ENCODE measurements around the gene ABL1. TPM values are rescaled to one million over a fixed set of nuclear protein-coding genes. Genes with fewer than 3 reads are reported as not detected.

ABL1 gene
- total RNA-seq, 4 donors from 2014 or later = 22.1 to 51.7 (median 27.1) TPM

GRCh38 chr9:130911254-130912049 lies 76.4 kb downstream of the ABL1 start:
- 63 to 67% methylated on average over 3 of the region's 26 CpGs for WGBS, 2 donors
- H3K4me1 ChIP-seq = peaks cover 0 to 16% (median 8%) of the 10 kb centered on the region in 3 donors
- intact Hi-C loops (cut with DNase I) = no loop called here
- no peak overlapping the region for H3K4me3 ChIP-seq
- no peak for DNase-seq
- no peak overlapping the region for H3K27ac ChIP-seq
- H3K27me3 ChIP-seq = peaks cover 0 to 61% (median 0%) of the 10 kb centered on the region in 4 donors
- H3K9me3 ChIP-seq = no peaks in the 10 kb centered on the region
- H3K36me3 ChIP-seq = no peaks in the 10 kb centered on the region
- no peak for TF ChIP-seq POLR2A (IDR thresholded peaks at IDR 0.05)
- TF ChIP-seq, protein P1, sequence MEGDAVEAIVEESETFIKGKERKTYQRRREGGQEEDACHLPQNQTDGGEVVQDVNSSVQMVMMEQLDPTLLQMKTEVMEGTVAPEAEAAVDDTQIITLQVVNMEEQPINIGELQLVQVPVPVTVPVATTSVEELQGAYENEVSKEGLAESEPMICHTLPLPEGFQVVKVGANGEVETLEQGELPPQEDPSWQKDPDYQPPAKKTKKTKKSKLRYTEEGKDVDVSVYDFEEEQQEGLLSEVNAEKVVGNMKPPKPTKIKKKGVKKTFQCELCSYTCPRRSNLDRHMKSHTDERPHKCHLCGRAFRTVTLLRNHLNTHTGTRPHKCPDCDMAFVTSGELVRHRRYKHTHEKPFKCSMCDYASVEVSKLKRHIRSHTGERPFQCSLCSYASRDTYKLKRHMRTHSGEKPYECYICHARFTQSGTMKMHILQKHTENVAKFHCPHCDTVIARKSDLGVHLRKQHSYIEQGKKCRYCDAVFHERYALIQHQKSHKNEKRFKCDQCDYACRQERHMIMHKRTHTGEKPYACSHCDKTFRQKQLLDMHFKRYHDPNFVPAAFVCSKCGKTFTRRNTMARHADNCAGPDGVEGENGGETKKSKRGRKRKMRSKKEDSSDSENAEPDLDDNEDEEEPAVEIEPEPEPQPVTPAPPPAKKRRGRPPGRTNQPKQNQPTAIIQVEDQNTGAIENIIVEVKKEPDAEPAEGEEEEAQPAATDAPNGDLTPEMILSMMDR (IDR thresholded peaks at IDR 0.05) = no peak

GRCh38 chr9:130912932-130913598 lies 78.0 kb downstream of the ABL1 start:
- Histone ChIP-seq H3K27me3 (peaks cover 0 to 66% (median 0%) of the 10 kb centered on the region in 4 donors), H3K36me3 (no peaks in the 10 kb centered on the region), H3K4me3 (peak overlapping the region in 3 of 4 donors; percentile 8 to 49 (median 11)), H3K27ac (peak overlapping the region in 2 of 4 donors; percentile 6 to 44), H3K9me3 (no peaks in the 10 kb centered on the region), H3K4me1 (peaks cover 0 to 16% (median 8%) of the 10 kb centered on the region in 3 donors)
- intact Hi-C loops (cut with DNase I) = no loop called here
- whole genome bisulfite sequencing, 2 donors = 30 to 31% methylated on average over 12 to 22 of the region's 38 CpGs
- TF ChIP-seq POLR2A (IDR thresholded peaks at IDR 0.05) = no peak
- TF ChIP-seq, protein P1 (IDR thresholded peaks at IDR 0.05) = no peak
- no peak for DNase-seq

- no peaks in the 10 kb centered on the region for H3K36me3 ChIP-seq
- peaks cover 0 to 66% (median 0%) of the 10 kb centered on the region in 4 donors for H3K27me3 ChIP-seq
- TF ChIP-seq, protein P1 (IDR thresholded peaks at IDR 0.05) = no peak
- TF ChIP-seq POLR2A (IDR thresholded peaks at IDR 0.05) = no peak
- H3K9me3 ChIP-seq = no peaks in the 10 kb centered on the region
- intact Hi-C loops (cut with DNase I) = no loop called here
- peak overlapping the region in 2 of 4 donors; percentile 6 to 44 for H3K27ac ChIP-seq
- peak overlapping the region in 3 of 4 donors; percentile 8 to 49 (median 11) for H3K4me3 ChIP-seq
- H3K4me1 ChIP-seq = peaks cover 0 to 19% (median 8%) of the 10 kb centered on the region in 3 donors
- 29 to 40% methylated on average over 9 to 13 of the region's 23 CpGs for WGBS, 2 donors
- no peak for DNase-seq
Measured at GRCh38 chr9:130913599-130914416, 78.8 kb downstream of the ABL1 start.

DNA sequence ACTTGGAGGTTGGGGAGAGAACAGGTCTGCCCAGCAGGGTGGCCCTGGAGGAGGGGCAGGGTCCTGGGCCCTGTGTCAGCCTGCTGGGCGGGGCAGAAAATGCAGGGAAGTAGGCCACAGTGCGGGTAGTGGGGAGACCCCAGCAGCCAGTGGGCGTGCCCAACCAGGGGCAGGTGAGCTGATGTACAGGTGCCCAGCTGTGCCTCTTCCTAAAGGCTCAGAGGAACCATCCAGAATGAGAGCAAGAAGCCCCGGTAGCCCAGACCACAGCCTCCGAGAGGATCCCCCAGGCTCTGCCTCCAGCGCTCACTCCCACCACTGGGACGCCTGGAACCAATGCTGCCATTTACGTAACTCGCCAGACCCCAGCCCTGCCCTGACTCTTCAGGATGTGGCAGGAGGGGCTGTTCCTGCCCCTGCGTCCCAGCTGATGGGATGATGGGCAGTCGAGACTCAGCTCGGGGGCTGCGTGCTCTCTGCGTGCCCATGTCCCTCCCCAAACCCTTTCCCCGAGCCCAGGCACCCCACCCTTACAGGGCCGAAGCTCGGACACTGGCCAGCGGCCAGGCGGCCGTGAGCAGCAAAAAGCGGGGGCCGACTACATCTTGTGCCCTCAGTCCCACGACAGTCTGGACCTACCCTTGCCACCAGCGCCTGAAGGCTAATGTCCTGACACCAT lies 79.5 kb downstream of the ABL1 start:
- Histone ChIP-seq H3K4me3 (no peak overlapping the region), H3K4me1 (peaks cover 0 to 24% (median 8%) of the 10 kb centered on the region in 3 donors), H3K36me3 (no peaks in the 10 kb centered on the region), H3K27me3 (peaks cover 0 to 69% (median 0%) of the 10 kb centered on the region in 4 donors), H3K9me3 (no peaks in the 10 kb centered on the region), H3K27ac (no peak overlapping the region)
- TF ChIP-seq, protein P1 (IDR thresholded peaks at IDR 0.05) = no peak
- TF ChIP-seq POLR2A (IDR thresholded peaks at IDR 0.05) = no peak
- no peak for DNase-seq
- 68% methylated on average over 3 of the region's 24 CpGs; no CpG with 5 or more reads in 1 of the 2 donors for WGBS, 2 donors
- intact Hi-C loops (cut with DNase I) = no loop called here

Measured in esophagus squamous epithelium (tissue), 5 donors.